ENCODE results near the gene PCDHGA11. TPM values are rescaled to one million over a fixed set of nuclear protein-coding genes. Genes with fewer than 3 reads are reported as not detected.

PCDHGA11 gene
- total RNA-seq, result 5.3 and 8.4 TPM in 2 replicates

GRCh38 chr5:141420855-141421488 is at the start of gene PCDHGA11:
TSS of gene PCDHGA11 (plus strand) at chr5:141421051. CDS start at chr5:141421228, 177 bp downstream.

GRCh38 chr5:141373673-141374317 is 47.1 kb upstream of the PCDHGA11 start, which contains the start of gene PCDHGA6:
TSS of gene PCDHGA6 (plus strand) at chr5:141373891. CDS start at chr5:141374084, 193 bp downstream.

GRCh38 chr5:141382469-141383294 is 38.2 kb upstream of the PCDHGA11 start, which contains the start of gene PCDHGA7:
TSS of gene PCDHGA7 (plus strand) at chr5:141382742. CDS start at chr5:141382900, 158 bp downstream.

GRCh38 chr5:141387557-141388311 is 33.1 kb upstream of the PCDHGA11 start, which contains the start of gene PCDHGB4:
TSS of gene PCDHGB4 (plus strand) at chr5:141387698. CDS start at chr5:141387885, 187 bp downstream.

GRCh38 chr5:141392429-141393198 is 28.2 kb upstream of the PCDHGA11 start, which contains the start of gene PCDHGA8:
TSS of gene PCDHGA8 (plus strand) at chr5:141392633. CDS start at chr5:141392814, 181 bp downstream.

GRCh38 chr5:141397756-141398551 is 22.9 kb upstream of the PCDHGA11 start, which contains the start of gene PCDHGB5:
TSS of gene PCDHGB5 (plus strand) at chr5:141397947. CDS start at chr5:141398128, 181 bp downstream.

GRCh38 chr5:141402553-141403243 is 18.2 kb upstream of the PCDHGA11 start, which contains the start of gene PCDHGA9:
TSS of gene PCDHGA9 (plus strand) at chr5:141402778. CDS start at chr5:141402953, 175 bp downstream.

GRCh38 chr5:141407790-141408505 is 12.9 kb upstream of the PCDHGA11 start, which contains the start of gene PCDHGB6:
TSS of gene PCDHGB6 (plus strand) at chr5:141408021. CDS start at chr5:141408203, 182 bp downstream.

GRCh38 chr5:141412854-141413539 is 7.9 kb upstream of the PCDHGA11 start, which contains the start of gene PCDHGA10:
TSS of gene PCDHGA10 (plus strand) at chr5:141412987. CDS start at chr5:141413176, 189 bp downstream.

GRCh38 chr5:141417494-141418172 is 3.2 kb upstream of the PCDHGA11 start, which contains the start of gene PCDHGB7:
TSS of gene PCDHGB7 (plus strand) at chr5:141417677. CDS start at chr5:141417860, 183 bp downstream.

GRCh38 chr5:141430332-141431113 is 9.7 kb downstream of the PCDHGA11 start, which contains the start of gene PCDHGA12:
TSS of gene PCDHGA12 (plus strand) at chr5:141430507. CDS start at chr5:141430760, 253 bp downstream.

Other genes with a start within 250 kb of the PCDHGA11 start
- gene PCDHB7, start 248.4 kb upstream of the PCDHGA11 start, total RNA-seq, result under 0.01 and 1.4 TPM in 2 replicates
- not detected in 2 replicates for gene PCDHB8, start 243.3 kb upstream of the PCDHGA11 start, total RNA-seq
- under 0.01 TPM in 2 replicates for gene PCDHB16, start 238.7 kb upstream of the PCDHGA11 start, total RNA-seq
- gene PCDHB9, start 233.9 kb upstream of the PCDHGA11 start, total RNA-seq, result 0.18 TPM in 1 of 2 replicates, not detected in the other
- gene PCDHB10, start 228.7 kb upstream of the PCDHGA11 start, total RNA-seq, result 0.58 TPM in 1 of 2 replicates, not detected in the other
- gene PCDHB11, start 221.4 kb upstream of the PCDHGA11 start, total RNA-seq, result not detected in 2 replicates
- not detected in 2 replicates for gene PCDHB12, start 212.3 kb upstream of the PCDHGA11 start, total RNA-seq
- under 0.01 TPM in 1 of 2 replicates, not detected in the other for gene PCDHB13, start 207.1 kb upstream of the PCDHGA11 start, total RNA-seq
- gene PCDHB14, start 197.7 kb upstream of the PCDHGA11 start, total RNA-seq, result under 0.01 and 1.7 TPM in 2 replicates
- 0.35 TPM in 1 of 2 replicates, not detected in the other for gene PCDHB15, start 175.7 kb upstream of the PCDHGA11 start, total RNA-seq
- gene SLC25A2, start 117.0 kb upstream of the PCDHGA11 start, total RNA-seq, result under 0.01 TPM in 1 of 2 replicates, not detected in the other
- 45.8 and 59.5 TPM in 2 replicates for gene TAF7, start 100.3 kb upstream of the PCDHGA11 start, total RNA-seq
- 0.29 TPM in 1 of 2 replicates, not detected in the other for gene PCDHGA1, start 90.5 kb upstream of the PCDHGA11 start, total RNA-seq
- 0.53 and 1.4 TPM in 2 replicates for gene PCDHGA2, start 82.3 kb upstream of the PCDHGA11 start, total RNA-seq
- gene PCDHGA3, start 77.2 kb upstream of the PCDHGA11 start, total RNA-seq, result 0.18 TPM in 1 of 2 replicates, not detected in the other
- gene PCDHGB1, start 71.0 kb upstream of the PCDHGA11 start, total RNA-seq, result 0.35 TPM in 1 of 2 replicates, not detected in the other
- 0.58 and 2.1 TPM in 2 replicates for gene PCDHGA4, start 66.0 kb upstream of the PCDHGA11 start, total RNA-seq
- 0.53 and 0.86 TPM in 2 replicates for gene PCDHGB2, start 61.1 kb upstream of the PCDHGA11 start, total RNA-seq
- 0.29 and 0.89 TPM in 2 replicates for gene PCDHGA5, start 56.9 kb upstream of the PCDHGA11 start, total RNA-seq
- gene PCDHGB3, start 50.8 kb upstream of the PCDHGA11 start, total RNA-seq, result 0.58 and 0.71 TPM in 2 replicates
- gene PCDHGA6, start 47.2 kb upstream of the PCDHGA11 start, total RNA-seq, result 0.86 and 1.4 TPM in 2 replicates
- gene PCDHGA7, start 38.3 kb upstream of the PCDHGA11 start, total RNA-seq, result 0.89 and 2.0 TPM in 2 replicates
- 3.9 and 4.6 TPM in 2 replicates for gene PCDHGB4, start 33.4 kb upstream of the PCDHGA11 start, total RNA-seq
- 0.71 and 0.86 TPM in 2 replicates for gene PCDHGA8, start 28.4 kb upstream of the PCDHGA11 start, total RNA-seq
- gene PCDHGB5, start 23.1 kb upstream of the PCDHGA11 start, total RNA-seq, result 6.7 and 7.2 TPM in 2 replicates
- gene PCDHGA9, start 18.3 kb upstream of the PCDHGA11 start, total RNA-seq, result 0.86 and 1.9 TPM in 2 replicates
- gene PCDHGB6, start 13.0 kb upstream of the PCDHGA11 start, total RNA-seq, result 0.29 and 0.89 TPM in 2 replicates
- gene PCDHGA10, start 8.1 kb upstream of the PCDHGA11 start, total RNA-seq, result 4.3 and 4.6 TPM in 2 replicates
- 4.3 and 6.0 TPM in 2 replicates for gene PCDHGB7, start 3.4 kb upstream of the PCDHGA11 start, total RNA-seq
- gene PCDHGA12, start 9.5 kb downstream of the PCDHGA11 start, total RNA-seq, result 14.9 and 15.6 TPM in 2 replicates
- gene PCDHGC3, start 54.9 kb downstream of the PCDHGA11 start, total RNA-seq, result 38.6 TPM in 2 replicates
- gene PCDHGC4, start 64.0 kb downstream of the PCDHGA11 start, total RNA-seq, result under 0.01 and 0.58 TPM in 2 replicates
- 0.71 and 1.2 TPM in 2 replicates for gene PCDHGC5, start 68.0 kb downstream of the PCDHGA11 start, total RNA-seq
- 36.6 and 46.8 TPM in 2 replicates for gene DIAPH1, start 197.9 kb downstream of the PCDHGA11 start, total RNA-seq
- gene HDAC3, start 215.8 kb downstream of the PCDHGA11 start, total RNA-seq, result 55.1 and 67.2 TPM in 2 replicates
- 3.5 and 6.2 TPM in 2 replicates for gene RELL2, start 215.9 kb downstream of the PCDHGA11 start, total RNA-seq
- gene FCHSD1, start 230.4 kb downstream of the PCDHGA11 start, total RNA-seq, result 23.6 and 32.6 TPM in 2 replicates